ENCODE data around the gene MRPL47.

- TF ChIP-seq GATA3 (IDR thresholded peaks at IDR 0.05; ENCODE audit: low read depth, low read length) (no peak), GATA2 (IDR thresholded peaks at IDR 0.05; ENCODE audit: low read depth, low read length) (no peak)
Observed at GRCh38 chr3:179589143-179589542, 15.3 kb downstream of the MRPL47 start.

All from SH-SY5Y (cell line).